OCI-M2 (cell line): ENCODE measurements around the gene SEMA3A.

Experiments
- DNase-seq: peaks from one replicate; lab custom pipeline; 2025; ENCODE audit not compliant: unreplicated experiment; lab: John Stamatoyannopoulos, UW

SEMA3A gene

DNA sequence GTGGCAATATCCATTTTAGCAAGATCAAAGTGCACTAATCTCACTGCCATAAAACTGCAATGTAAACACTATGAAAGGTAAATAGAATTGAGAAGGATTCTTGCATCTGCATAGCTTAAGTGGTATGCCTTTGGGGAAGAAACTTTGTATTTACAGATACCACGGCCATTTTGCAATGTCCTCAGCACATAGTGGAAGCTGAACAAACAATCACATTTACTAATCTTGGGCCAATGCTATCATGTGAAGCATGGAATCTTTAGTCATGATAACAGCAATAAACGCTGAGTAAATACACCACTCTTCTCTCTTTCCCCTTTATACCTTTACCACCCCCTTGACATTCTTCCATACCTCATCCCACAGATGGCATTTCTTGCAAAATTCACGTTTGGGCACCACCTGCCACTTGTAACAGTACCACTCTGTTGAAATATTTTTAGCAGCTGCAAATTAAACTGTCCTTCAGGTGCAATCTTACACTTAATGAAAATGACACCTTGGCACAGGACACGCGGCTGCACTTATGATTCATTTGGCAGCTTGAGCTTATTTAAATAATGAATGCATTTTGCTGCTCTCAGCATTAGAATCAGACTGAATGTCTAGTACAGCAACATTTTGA lies 171.8 kb downstream of the SEMA3A start:
- no peak for DNase-seq

DNA sequence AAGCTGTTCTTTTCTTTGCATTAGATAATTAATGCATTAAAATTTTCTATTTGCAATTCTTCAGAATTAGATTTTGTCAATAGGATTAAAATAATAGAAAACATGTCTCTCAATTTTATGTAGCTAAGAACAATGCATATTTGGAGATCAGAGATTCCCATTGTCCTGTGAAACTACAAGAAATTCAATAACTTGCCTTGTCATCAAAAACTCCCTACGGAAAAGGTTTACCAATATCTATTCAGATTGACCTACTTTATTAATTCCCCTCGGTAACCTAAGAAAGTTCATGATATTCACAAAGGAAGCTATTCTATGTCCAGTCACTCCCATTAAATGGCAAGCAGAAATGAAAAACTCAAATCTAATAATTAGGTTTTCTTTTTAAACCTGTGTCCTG lies 172.6 kb downstream of the SEMA3A start:
- no peak for DNase-seq

- no peak for DNase-seq
These were observed 173.2 kb downstream of the SEMA3A start for GRCh38 chr7:84021292-84021908.

DNA sequence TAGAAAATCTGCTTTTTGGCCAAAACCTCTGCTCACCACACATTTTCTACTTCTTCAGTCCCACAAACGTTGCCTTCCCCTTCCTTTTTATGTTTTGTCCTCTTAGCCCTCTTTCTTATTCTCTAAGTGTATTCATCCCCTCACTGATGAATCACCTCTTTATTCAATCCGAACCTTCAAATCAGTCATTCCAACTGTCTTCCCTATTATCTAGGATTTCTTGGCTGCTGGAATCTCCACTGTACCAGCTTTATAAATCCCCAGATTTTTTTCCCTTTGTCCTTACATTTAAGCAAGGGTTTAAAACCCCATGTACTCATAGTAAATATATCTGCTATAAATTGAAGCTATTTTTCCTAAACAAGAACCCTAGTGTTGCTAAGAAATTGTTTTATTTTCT lies 176.9 kb downstream of the SEMA3A start:
- no peak for DNase-seq

- no peak for DNase-seq
These were observed 180.9 kb downstream of the SEMA3A start for GRCh38 chr7:84013616-84014240.

- DNase-seq, result no peak
These were observed 184.8 kb downstream of the SEMA3A start for GRCh38 chr7:84009782-84010181.

DNA sequence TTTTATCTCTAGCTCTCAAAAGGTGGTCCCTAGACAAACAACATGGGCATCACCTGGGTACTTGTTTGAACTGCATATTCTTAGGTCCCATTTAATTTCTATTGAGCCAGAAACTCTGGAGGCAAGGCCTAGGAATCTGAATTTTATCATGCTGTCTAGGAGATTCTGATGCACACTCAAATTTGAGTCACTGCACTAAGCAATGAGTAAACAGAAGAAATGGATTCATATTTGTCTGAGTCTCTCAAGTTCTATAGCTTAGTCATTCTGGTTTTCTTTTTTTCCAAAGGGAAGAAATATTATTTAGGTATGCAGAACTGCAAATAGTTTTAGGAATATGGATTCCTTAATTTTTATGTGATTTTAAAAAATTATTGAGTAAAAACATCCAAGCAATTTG lies 185.5 kb downstream of the SEMA3A start:
- DNase-seq, result no peak

- DNase-seq, result no peak
These were observed 191.4 kb downstream of the SEMA3A start for GRCh38 chr7:84003191-84003590.

DNA sequence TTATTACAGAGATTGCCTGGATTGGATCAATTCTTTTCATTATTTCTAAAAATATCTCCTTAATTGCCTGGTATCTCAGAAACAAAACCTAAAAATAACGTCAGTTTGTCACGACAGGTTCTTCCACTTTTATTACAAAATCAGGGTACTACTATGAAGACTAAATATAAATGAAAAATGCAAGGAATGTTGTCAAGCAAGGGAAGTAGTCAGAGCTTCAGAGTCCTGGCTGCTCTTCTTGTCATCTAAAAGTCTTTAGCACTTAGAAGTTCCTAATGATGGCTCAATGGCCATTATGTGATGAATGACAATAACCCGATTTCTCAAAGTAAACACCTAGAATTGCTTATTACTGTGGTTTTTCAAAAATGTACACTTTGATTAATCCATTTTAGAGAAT lies 192.2 kb downstream of the SEMA3A start:
- DNase-seq, result no peak

DNA sequence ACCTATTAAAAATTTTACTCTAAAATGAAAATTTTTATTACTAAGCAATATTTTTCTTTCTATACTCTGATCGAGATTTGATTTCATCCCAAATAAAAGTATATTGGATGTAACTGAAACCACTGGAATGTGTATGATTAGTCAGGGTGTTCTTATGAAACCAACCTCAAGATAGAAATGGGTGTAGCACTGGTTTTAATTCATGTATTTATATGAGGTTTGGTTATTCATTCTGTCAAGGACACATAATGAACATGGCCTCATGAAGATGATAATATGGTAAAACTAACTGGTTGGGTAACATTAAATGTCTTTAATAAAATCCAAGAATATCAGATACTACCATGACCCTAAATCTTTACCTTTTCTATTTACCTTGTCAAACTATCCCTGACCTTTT lies 197.7 kb downstream of the SEMA3A start:
- no peak for DNase-seq

DNA sequence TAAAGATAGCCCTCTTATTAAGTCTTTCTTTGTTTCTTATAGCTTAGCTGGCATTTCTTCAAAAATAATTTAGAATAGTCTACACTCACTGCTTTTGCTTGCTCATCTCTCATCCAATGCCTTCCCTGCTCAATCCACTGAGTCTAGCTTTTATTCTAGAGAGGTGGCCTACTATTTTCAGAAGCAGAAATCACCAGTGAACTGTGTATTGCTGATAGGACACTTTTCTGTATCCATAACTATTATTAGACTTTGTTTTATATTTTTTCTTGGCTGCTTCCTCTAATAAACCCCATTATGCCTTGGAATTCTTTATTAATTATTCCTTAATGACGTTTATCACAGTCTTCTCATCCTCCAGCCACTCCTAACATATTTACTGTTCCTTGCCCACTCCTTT lies 206.8 kb downstream of the SEMA3A start:
- DNase-seq, result no peak

DNA sequence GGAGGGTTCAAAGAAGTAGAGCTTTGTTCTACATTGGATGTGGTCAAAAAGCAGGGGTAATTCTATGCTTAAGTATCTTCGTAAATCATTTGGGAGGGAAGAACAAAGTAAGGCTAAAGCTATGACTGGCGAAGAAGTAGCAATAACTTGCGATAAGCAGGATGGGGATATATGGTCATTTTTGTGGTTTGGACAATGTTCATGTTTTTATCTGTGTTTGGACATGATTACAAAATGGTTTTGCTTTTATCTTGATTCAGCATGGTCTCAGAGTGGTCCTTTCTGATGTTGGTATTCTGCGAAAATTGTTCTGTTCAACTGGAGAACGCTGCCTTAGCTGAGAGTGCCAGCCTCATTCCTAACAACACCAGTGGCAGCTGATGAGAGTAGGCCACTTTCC lies 208.8 kb downstream of the SEMA3A start:
- no peak for DNase-seq

- no peak for DNase-seq
These were observed 210.0 kb downstream of the SEMA3A start for GRCh38 chr7:83984591-83984990.

GRCh38 chr7:83984076-83984475 lies 210.5 kb downstream of the SEMA3A start:
- no peak for DNase-seq

- DNase-seq, result no peak
These were observed 211.0 kb downstream of the SEMA3A start for GRCh38 chr7:83983606-83984005.

DNA sequence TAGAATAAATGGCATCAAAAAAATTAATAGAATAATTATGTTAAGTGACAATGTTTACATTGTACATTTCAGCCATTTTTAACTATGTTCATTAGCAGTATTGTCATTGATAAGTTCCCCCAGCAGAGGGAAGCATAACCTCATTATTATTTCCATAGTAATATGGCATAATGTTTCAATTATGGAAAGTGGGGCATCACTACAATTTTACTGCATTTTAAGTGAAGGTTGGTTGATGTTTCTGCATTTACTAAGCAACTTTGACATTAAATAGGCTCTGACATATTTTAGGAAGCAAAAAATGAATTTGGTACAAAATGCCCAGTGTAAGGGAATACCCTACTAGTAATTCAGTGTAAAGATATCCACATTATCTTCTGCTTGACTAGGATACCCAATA lies 218.3 kb downstream of the SEMA3A start:
- DNase-seq, result peak; percentile 26

- no peak for DNase-seq
These were observed 224.5 kb downstream of the SEMA3A start for GRCh38 chr7:83970081-83970480.

DNA sequence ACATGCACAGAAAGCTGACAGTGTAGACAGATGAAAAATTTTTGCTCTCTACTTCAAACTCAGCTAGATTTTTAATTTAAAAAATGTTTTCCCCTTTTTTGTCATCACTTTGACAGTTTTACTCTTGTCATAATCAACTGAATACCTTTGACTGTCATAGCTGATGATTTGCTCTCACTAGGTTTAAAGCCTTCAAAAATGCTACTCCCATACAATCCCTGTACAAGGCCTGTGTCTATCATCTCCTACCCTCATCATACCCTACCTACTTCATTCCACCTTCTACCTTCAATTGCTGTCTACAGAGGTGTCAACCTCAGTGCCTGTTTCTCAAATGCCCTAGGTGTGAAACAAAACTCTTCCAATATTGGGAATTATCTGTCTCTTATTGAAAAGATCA lies 230.3 kb downstream of the SEMA3A start:
- no peak for DNase-seq

DNA sequence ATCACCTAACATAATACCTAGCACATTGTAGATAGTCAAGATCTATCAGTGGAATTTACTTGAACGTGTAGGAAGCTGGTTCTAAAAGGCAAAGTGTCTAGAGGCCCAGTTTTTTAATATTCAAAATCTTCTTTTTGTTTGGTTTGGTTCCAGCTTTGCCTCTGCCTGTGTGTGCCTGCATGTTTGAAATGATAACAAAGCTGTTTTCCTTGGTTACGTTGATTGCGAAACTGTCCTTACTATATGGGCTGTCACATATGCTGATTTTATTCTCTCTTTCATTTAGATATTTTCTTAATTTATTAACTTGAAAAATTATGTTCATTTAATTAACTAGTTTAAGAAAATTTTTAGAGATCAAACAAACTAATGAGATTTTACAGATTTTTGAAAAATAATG lies 237.3 kb downstream of the SEMA3A start:
- no peak for DNase-seq

GRCh38 chr7:83956104-83956503 lies 238.5 kb downstream of the SEMA3A start:
- no peak for DNase-seq

DNA sequence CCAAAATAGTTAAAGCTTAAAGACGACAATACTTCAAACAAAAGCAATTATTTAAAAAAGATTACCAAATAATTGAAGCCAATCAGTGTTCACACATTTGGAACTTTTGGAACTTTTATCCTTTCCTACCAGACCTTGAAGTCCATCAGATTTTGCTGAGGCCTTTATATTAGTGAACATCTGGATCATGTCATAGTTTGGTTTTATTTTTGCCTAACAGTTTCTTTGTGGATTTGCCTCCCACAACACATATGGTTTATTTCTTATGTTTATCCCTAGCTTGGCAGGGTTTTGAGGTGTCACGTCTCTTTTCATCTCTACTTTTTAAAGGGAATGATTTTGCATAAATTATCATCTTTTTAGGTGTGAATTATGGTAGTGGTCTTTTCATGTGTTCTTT lies 242.4 kb downstream of the SEMA3A start:
- no peak for DNase-seq

DNA sequence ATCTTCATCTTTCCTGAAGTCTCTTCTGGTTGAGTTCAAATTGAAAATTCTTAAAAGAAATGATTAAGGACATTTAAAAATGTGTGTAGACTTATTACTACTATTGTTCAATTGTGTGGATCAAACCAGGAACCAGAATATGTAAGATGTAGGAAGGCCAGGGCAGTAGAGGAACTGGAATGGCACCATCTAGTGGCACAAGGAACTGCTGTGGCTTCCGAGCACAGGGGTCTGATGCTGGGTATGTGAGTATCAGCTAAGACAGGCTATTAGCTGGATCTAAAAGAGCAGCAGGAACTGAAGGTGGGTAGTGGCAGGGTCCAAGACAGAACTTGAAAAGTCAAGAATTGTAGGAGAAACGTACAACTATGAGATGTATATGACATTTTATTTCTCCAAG lies 247.3 kb downstream of the SEMA3A start:
- DNase-seq, result no peak

DNA sequence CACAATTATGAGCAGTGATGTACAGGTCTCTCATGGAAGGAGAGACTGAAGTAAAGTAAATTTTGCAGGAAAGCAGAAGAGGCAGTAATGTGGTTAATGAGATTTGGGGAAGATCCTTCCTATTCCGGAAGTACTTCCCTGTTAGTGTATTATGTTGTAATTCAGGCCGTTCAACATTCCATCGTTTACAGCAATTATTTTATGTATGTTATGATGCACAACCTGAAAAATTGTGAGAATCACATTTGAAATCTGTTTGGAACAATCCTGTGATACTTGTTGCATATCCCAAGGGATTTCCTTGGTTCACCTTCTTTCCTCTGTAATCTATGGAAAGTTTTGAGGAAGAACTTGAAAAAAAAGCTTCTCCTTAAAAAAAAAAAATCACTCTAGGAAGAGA lies 247.8 kb downstream of the SEMA3A start:
- no peak for DNase-seq
